GM23338 (cell line): ENCODE results near the gene ELFN1. TPM values are rescaled to one million over a fixed set of nuclear protein-coding genes. Genes with fewer than 3 reads are reported as not detected.

Source experiments
- ATAC-seq: fragments of 200-7000 bp; cut with Tn5 transposase; 3 replicates; pipeline ENCODE4 v1.9.1; 2020
- DNase-seq: peaks from one replicate; pipeline ENCODE4 v3.0.0-alpha.2; 2015; ENCODE audit warnings: low spot score
- H2AFZ ChIP-seq: fragments of 200-600 bp; sonication (generic); 2 replicates; pipeline ENCODE4 v1.8.0; 2016; ENCODE audit warnings: antibody characterized with exemption, mild to moderate bottlenecking, moderate library complexity
- H3F3A ChIP-seq: fragments of 200-600 bp; sonication (generic); replicated peaks from 2 replicates; pipeline ENCODE4 v1.8.0; 2017; ENCODE audit warnings: antibody characterized with exemption, mixed run types, low read depth
- H3K27ac ChIP-seq: fragments of 200-600 bp; sonication (generic); 2 replicates; pipeline ENCODE4 v1.6.1; 2016; ENCODE audit warnings: low read depth
- H3K27me3 ChIP-seq: fragments of 200-600 bp; sonication (generic); 2 replicates; pipeline ENCODE4 v1.8.0; 2016; ENCODE audit warnings: mild to moderate bottlenecking, mixed run types, moderate library complexity; ENCODE audit not compliant: insufficient read depth
- H3K36me3 ChIP-seq: fragments of 200-600 bp; sonication (generic); 2 replicates; pipeline ENCODE4 v1.8.0; 2016; ENCODE audit warnings: mild to moderate bottlenecking; ENCODE audit not compliant: insufficient read depth
- H3K4me1 ChIP-seq: fragments of 200-600 bp; sonication (generic); 2 replicates; pipeline ENCODE4 v1.8.0; 2016; ENCODE audit warnings: mild to moderate bottlenecking, moderate library complexity; ENCODE audit not compliant: insufficient read depth
- H3K4me2 ChIP-seq: fragments of 200-600 bp; sonication (generic); 2 replicates; pipeline ENCODE4 v1.7.1; 2017; ENCODE audit warnings: mixed run types
- H3K4me3 ChIP-seq: fragments of 200-600 bp; sonication (generic); 2 replicates; pipeline ENCODE4 v1.6.1; 2016; ENCODE audit warnings: mixed run types
- H3K79me2 ChIP-seq: fragments of 200-600 bp; sonication (generic); replicated peaks from 2 replicates; pipeline ENCODE4 v1.8.0; 2017; ENCODE audit warnings: mild to moderate bottlenecking; ENCODE audit not compliant: insufficient read depth
- H3K9me2 ChIP-seq: fragments of 200-600 bp; sonication (generic); 2 replicates; pipeline ENCODE4 v1.8.0; 2017; ENCODE audit not compliant: insufficient read depth
- H4K20me1 ChIP-seq: fragments of 200-600 bp; sonication (generic); replicated peaks from 2 replicates; pipeline ENCODE4 v1.8.0; 2017; ENCODE audit warnings: mild to moderate bottlenecking; ENCODE audit not compliant: insufficient read depth
- H3K27ac Mint-ChIP-seq: 2 replicates; pipeline ENCODE4 v1.8.0; 2020; ENCODE audit warnings: inconsistent platforms, mild to moderate bottlenecking, moderate library complexity, mixed read lengths
- H3K27me3 Mint-ChIP-seq: 3 replicates; pipeline ENCODE4 v1.8.0; 2022; ENCODE audit warnings: low read depth, mild to moderate bottlenecking, moderate library complexity, mixed read lengths, inconsistent platforms; ENCODE audit not compliant: insufficient read depth, poor library complexity
- H3K36me3 Mint-ChIP-seq: 3 replicates; pipeline ENCODE4 v1.8.0; 2021; ENCODE audit warnings: low read depth, mild to moderate bottlenecking, inconsistent platforms, moderate library complexity, mixed read lengths
- H3K4me1 Mint-ChIP-seq: 3 replicates; pipeline ENCODE4 v1.8.0; 2020; ENCODE audit warnings: mild to moderate bottlenecking, inconsistent platforms, mixed read lengths
- H3K4me3 Mint-ChIP-seq: 3 replicates; pipeline ENCODE4 v1.8.0; 2021; ENCODE audit warnings: moderate library complexity, mild to moderate bottlenecking, inconsistent platforms, mixed read lengths
- H3K9me3 Mint-ChIP-seq: 3 replicates; pipeline ENCODE4 v1.8.0; 2020; ENCODE audit warnings: moderate library complexity, mild to moderate bottlenecking, inconsistent platforms, mixed read lengths
- CREB1 ChIP-seq: fragments of 250-450 bp; sonication (Bioruptor Pico); IDR thresholded peaks from 2 replicates; pipeline ENCODE4 v1.5.0; 2020; ENCODE audit warnings: low read depth, mild to moderate bottlenecking, moderate library complexity
- CTCF ChIP-seq, 2 experiments: fragments of 200-600 bp in 1 of 2; sonication (generic) in 1 of 2; conservative IDR thresholded peaks; 2 replicates each; pipeline versions ENCODE4 v1.5.1 to v1.6.1; 2016 to 2017; ENCODE audit warnings: antibody characterized with exemption in 2 of 2, low read depth in 2 of 2, mild to moderate bottlenecking in 2 of 2, moderate library complexity in 1 of 2
- ETS1 ChIP-seq: IDR thresholded peaks from 2 replicates; pipeline ENCODE4 v1.6.1; 2016; ENCODE audit warnings: antibody characterized with exemption
- EZH2 ChIP-seq: fragments of 200-600 bp; sonication (generic); IDR thresholded peaks from one replicate; pipeline ENCODE4 v1.8.0; 2017; ENCODE audit warnings: antibody characterized with exemption, mild to moderate bottlenecking, low read depth; ENCODE audit not compliant: unreplicated experiment
- EZH2phosphoT487 ChIP-seq: fragments of 200-600 bp; sonication (generic); IDR thresholded peaks from one replicate; pipeline ENCODE4 v1.8.1; 2018; ENCODE audit warnings: antibody characterized with exemption; ENCODE audit not compliant: unreplicated experiment
- JUNB ChIP-seq: IDR thresholded peaks from one replicate; pipeline ENCODE4 v1.6.1; 2016; ENCODE audit warnings: antibody characterized with exemption; ENCODE audit not compliant: unreplicated experiment
- NANOG ChIP-seq: IDR thresholded peaks from 2 replicates; pipeline ENCODE4 v1.6.1; 2016; ENCODE audit warnings: antibody characterized with exemption, borderline replicate concordance
- POLR2AphosphoS5 ChIP-seq: IDR thresholded peaks from 2 replicates; pipeline ENCODE4 v1.6.1; 2016; ENCODE audit warnings: antibody characterized with exemption, low read depth
- REST ChIP-seq: IDR thresholded peaks from one replicate; pipeline ENCODE4 v1.6.1; 2018; ENCODE audit warnings: antibody characterized with exemption; ENCODE audit not compliant: unreplicated experiment
- STAT1 ChIP-seq: IDR thresholded peaks from one replicate; pipeline ENCODE4 v1.6.1; 2016; ENCODE audit warnings: antibody characterized with exemption; ENCODE audit not compliant: unreplicated experiment
- ZNF114 ChIP-seq: fragments of 250-450 bp; sonication (Bioruptor Pico); IDR thresholded peaks from 2 replicates; pipeline ENCODE4 v1.5.0; 2020; ENCODE audit warnings: mild to moderate bottlenecking, moderate library complexity
- ZNF331 ChIP-seq: fragments of 250-450 bp; sonication (Bioruptor Pico); IDR thresholded peaks from 2 replicates; pipeline ENCODE4 v1.5.0; 2020; ENCODE audit warnings: low read depth, mild to moderate bottlenecking, moderate library complexity
- polyA plus RNA-seq: library from polyadenylated mRNA; unstranded; fragments of >200 nt; fragmentation: Nextera tagmentation; extraction: Ambion mirVana; gene quantifications from 2 replicates; pipeline ENCODE4 v1.2.1, GENCODE V29; 2016
- total RNA-seq: library from RNA; depleted of rRNA; stranded (reverse); fragments of >200 nt; shearing (Covaris generic); gene quantifications from 2 replicates; pipeline ENCODE4 v1.2.3, GENCODE V29; 2014

Gene ELFN1
- total and polyA plus RNA-seq, 2 experiments from 2014 or later: 0.08 to 3.5 TPM

DNA sequence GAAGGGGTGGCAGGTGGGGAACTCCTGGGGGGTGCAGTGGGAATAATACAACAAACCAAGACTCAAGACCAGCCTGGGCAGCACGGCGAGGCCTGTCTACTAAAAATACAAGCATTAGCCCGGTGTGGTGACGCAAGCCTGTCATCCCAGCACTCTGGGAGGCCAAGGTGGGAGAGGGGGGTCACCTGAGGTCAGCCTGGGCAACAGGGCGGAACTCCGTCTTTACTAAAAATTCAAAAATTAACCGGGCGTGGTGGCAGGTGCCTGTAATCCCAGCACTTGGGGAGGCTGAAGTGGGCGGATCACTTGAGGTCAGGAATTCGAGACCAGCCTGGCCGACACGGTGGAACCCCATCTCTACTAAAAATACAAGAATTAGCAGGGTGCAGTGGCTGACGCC is 48.4 kb upstream of the ELFN1 start (continued):
- TF ChIP-seq NANOG (no peak), ZNF331 (no peak), ZNF114 (CRISPR knock-in tag) (no peak), EZH2phosphoT487 (no peak), CREB1 (no peak), STAT1 (no peak), CTCF (conservative IDR thresholded peaks at IDR 0.05; ENCODE audit: low read depth in 2 of 2) (no peak)

- Mint-ChIP-seq H3K4me3 (no peak overlapping the region), H3K27me3 (peaks cover 9% of the 10 kb centered on the region), H3K27ac (no peak overlapping the region), H3K36me3 (no peaks in the 10 kb centered on the region), H3K9me3 (peaks cover 10% of the 10 kb centered on the region; the same call in 2 of the 3 replicates), H3K4me1 (peaks cover 4% of the 10 kb centered on the region; the same call in 1 of the 3 replicates)
- Histone ChIP-seq H3K36me3 (no peaks in the 10 kb centered on the region), H4K20me1 (no peaks in the 10 kb centered on the region), H3K9me2 (no peaks in the 10 kb centered on the region), H3K4me2 (no peak overlapping the region), H3K27me3 (no peaks in the 10 kb centered on the region), H3K4me1 (no peaks in the 10 kb centered on the region), H3K4me3 (no peak overlapping the region), H3K27ac (no peak overlapping the region), H3F3A (no peaks in the 10 kb centered on the region), H3K79me2 (no peaks in the 10 kb centered on the region), H2AFZ (no peak overlapping the region)
- ATAC-seq: no peak
- no peak for DNase-seq
- TF ChIP-seq NANOG (no peak), JUNB (no peak), ETS1 (no peak), ZNF114 (CRISPR knock-in tag) (no peak), EZH2phosphoT487 (no peak), EZH2 (no peak)
Observed at GRCh38 chr7:1622441-1622840, 47.6 kb upstream of the ELFN1 start.

DNA sequence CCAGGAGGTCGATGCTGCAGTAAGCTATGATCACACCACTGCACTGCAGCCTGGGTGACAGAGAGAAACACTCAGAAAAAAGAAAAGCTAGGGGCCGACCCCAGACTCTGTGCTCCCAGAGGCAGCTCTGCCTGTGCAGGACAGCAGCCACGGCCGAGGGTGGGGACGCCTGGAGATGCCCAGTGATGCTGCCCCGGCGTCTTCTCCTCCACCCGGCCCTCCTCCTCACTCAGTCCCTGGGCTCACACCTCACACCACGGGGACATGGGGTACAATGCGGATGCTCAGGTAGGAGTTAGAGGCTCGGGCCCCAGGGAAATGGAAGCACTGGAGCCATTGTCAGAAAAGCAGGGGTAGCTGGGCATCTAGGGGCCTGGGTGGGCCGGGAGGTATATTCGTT is 46.3 kb upstream of the ELFN1 start:
- ATAC-seq (no peak), DNase-seq (no peak)
- Histone ChIP-seq H3F3A (no peaks in the 10 kb centered on the region), H2AFZ (no peak overlapping the region), H4K20me1 (no peaks in the 10 kb centered on the region), H3K27ac (no peak overlapping the region), H3K4me3 (no peak overlapping the region), H3K27me3 (no peaks in the 10 kb centered on the region), H3K9me2 (no peaks in the 10 kb centered on the region), H3K4me1 (no peaks in the 10 kb centered on the region), H3K79me2 (no peaks in the 10 kb centered on the region), H3K4me2 (no peak overlapping the region), H3K36me3 (no peaks in the 10 kb centered on the region)
- Mint-ChIP-seq H3K4me1 (peaks cover 4% of the 10 kb centered on the region; the same call in 1 of the 3 replicates), H3K9me3 (peaks cover 8% of the 10 kb centered on the region; the same call in 2 of the 3 replicates), H3K27ac (no peak overlapping the region), H3K27me3 (peaks cover 5% of the 10 kb centered on the region), H3K4me3 (no peak overlapping the region), H3K36me3 (no peaks in the 10 kb centered on the region)
- TF ChIP-seq ZNF331: no peak
- TF ChIP-seq POLR2AphosphoS5: no peak
- TF ChIP-seq ZNF114 (CRISPR knock-in tag): no peak
- TF ChIP-seq EZH2: no peak
- TF ChIP-seq STAT1: no peak
- no peak for TF ChIP-seq REST
- TF ChIP-seq ETS1: no peak
- TF ChIP-seq NANOG: no peak
